GM12892 (cell line): ENCODE measurements around the gene SAMD13.

Source experiments
- POLR2A ChIP-seq: IDR thresholded peaks from 2 replicates; pipeline ENCODE4 v1.6.1; 2011; ENCODE audit warnings: low read depth, low read length, control low read depth
- POLR2AphosphoS5 ChIP-seq: IDR thresholded peaks from 2 replicates; pipeline ENCODE4 v1.6.1; 2011; ENCODE audit warnings: low read depth, low read length, control low read depth
- TAF1 ChIP-seq: IDR thresholded peaks from 2 replicates; pipeline ENCODE4 v1.6.1; 2011; ENCODE audit warnings: low read depth, mild to moderate bottlenecking, control low read depth, low read length, borderline replicate concordance

GRCh38 chr1:84350104-84350503 is 48.6 kb downstream of the SAMD13 start:
- TF ChIP-seq POLR2A: no peak
- TF ChIP-seq POLR2AphosphoS5: no peak
- no peak for TF ChIP-seq TAF1
